ENCODE data around the gene CCDC197. TPM values are rescaled to one million over a fixed set of nuclear protein-coding genes. Genes with fewer than 3 reads are reported as not detected.

Gene CCDC197
- polyA plus RNA-seq, 1 donor: not detected

GRCh38 chr14:93991212-93991611 lies 5.9 kb upstream of the CCDC197 start:
- no peak for DNase-seq
- no peaks in the 10 kb centered on the region for H3K36me3 ChIP-seq (ENCODE audit: control insufficient read depth, insufficient read depth, low read length)
- no peaks in the 10 kb centered on the region for H3K4me1 ChIP-seq (ENCODE audit: control insufficient read depth, insufficient read depth, low read length)
- no peak overlapping the region for H3K27ac ChIP-seq (ENCODE audit: low read length)
- H3K27me3 ChIP-seq (ENCODE audit: control insufficient read depth, insufficient read depth, low read length): peaks cover 11% of the 10 kb centered on the region
- no CpG with 5 or more reads among the region's 10 CpGs for WGBS (ENCODE audit: insufficient coverage, low lambda C conversion rate)
- H3K4me3 ChIP-seq (ENCODE audit: low read length): no peak overlapping the region
- no peaks in the 10 kb centered on the region for H3K9me3 ChIP-seq (ENCODE audit: control insufficient read depth, low read depth, low read length)

GRCh38 chr14:93991649-93992048 lies 5.5 kb upstream of the CCDC197 start:
- Histone ChIP-seq H3K9me3 (ENCODE audit: control insufficient read depth, low read depth, low read length) (no peaks in the 10 kb centered on the region), H3K36me3 (ENCODE audit: control insufficient read depth, insufficient read depth, low read length) (no peaks in the 10 kb centered on the region), H3K27me3 (ENCODE audit: control insufficient read depth, insufficient read depth, low read length) (peaks cover 11% of the 10 kb centered on the region), H3K4me1 (ENCODE audit: control insufficient read depth, insufficient read depth, low read length) (no peaks in the 10 kb centered on the region), H3K4me3 (ENCODE audit: low read length) (no peak overlapping the region), H3K27ac (ENCODE audit: low read length) (no peak overlapping the region)
- no peak for DNase-seq
- no CpG with 5 or more reads among the region's 4 CpGs for WGBS (ENCODE audit: insufficient coverage, low lambda C conversion rate)

DNA sequence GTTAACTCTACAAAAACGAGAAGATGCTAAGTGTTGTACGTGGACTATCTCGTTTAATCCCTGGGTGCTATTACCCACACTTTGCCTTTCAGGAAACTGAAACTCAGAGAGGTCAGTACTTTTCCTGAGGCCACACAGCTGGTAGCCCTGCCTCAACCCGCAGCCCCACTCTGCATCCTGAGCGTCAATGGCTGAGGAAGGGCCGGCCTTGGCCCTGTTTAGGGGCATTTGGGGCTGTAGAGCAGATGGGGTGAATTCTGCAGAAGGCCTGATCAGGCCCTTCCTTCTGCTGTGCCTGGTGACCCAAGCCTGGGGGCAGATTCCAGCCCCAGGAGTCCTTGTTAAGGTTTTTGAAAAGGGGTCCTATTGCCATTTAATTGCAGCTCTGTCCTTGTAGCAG lies 3.7 kb upstream of the CCDC197 start:
- Histone ChIP-seq H3K4me1 (ENCODE audit: control insufficient read depth, insufficient read depth, low read length) (peaks cover 2% of the 10 kb centered on the region), H3K36me3 (ENCODE audit: control insufficient read depth, insufficient read depth, low read length) (no peaks in the 10 kb centered on the region), H3K4me3 (ENCODE audit: low read length) (no peak overlapping the region), H3K27ac (ENCODE audit: low read length) (no peak overlapping the region), H3K9me3 (ENCODE audit: control insufficient read depth, low read depth, low read length) (no peaks in the 10 kb centered on the region), H3K27me3 (ENCODE audit: control insufficient read depth, insufficient read depth, low read length) (peaks cover 11% of the 10 kb centered on the region)
- no peak for DNase-seq
- 90% methylated on average over 2 of the region's 6 CpGs for WGBS (ENCODE audit: insufficient coverage, low lambda C conversion rate)

DNA sequence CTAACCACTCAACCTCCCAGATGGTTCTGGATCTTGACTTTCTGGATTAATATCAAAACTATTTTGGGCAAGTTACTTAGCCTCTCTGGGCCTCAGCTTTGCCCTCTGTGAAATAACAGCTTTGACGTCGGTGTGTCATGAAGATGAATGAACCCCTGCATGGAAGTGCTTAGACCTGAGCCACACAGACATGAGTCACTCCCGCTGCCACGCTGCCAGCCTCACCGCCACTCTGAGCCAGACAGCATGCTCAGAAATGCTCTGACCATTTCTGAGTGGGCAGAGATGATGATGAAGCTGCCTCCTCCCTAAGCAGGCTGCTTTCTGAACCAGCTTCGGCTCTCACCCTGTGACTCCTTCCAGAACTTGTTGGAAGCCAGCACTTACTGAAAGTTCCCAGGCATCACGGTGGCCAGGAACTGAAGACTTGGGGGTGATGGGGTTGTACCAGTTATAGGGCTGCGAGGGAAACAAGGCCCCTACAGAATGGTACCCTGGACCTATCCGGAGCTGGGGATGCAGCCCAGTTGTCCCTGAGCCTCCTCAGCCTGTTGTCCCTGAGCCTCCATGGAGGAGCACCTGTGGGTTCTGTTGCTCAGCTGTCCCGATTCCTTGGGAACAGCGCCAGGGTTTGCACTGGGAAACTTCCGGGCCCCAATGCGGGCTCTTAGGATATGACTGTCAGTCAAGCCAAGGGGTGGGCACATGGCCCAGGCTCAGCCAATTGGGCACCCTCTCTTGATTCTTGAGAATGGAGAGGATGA lies 2.0 kb upstream of the CCDC197 start:
- DNase-seq: no peak
- Histone ChIP-seq H3K9me3 (ENCODE audit: control insufficient read depth, low read depth, low read length) (no peaks in the 10 kb centered on the region), H3K4me3 (ENCODE audit: low read length) (no peak overlapping the region), H3K4me1 (ENCODE audit: control insufficient read depth, insufficient read depth, low read length) (peaks cover 4% of the 10 kb centered on the region), H3K36me3 (ENCODE audit: control insufficient read depth, insufficient read depth, low read length) (no peaks in the 10 kb centered on the region), H3K27ac (ENCODE audit: low read length) (no peak overlapping the region), H3K27me3 (ENCODE audit: control insufficient read depth, insufficient read depth, low read length) (peaks cover 11% of the 10 kb centered on the region)
- no CpG with 5 or more reads among the region's 13 CpGs for WGBS (ENCODE audit: insufficient coverage, low lambda C conversion rate)

GRCh38 chr14:93996130-93996695 lies 888 bp upstream of the CCDC197 start:
- Histone ChIP-seq H3K9me3 (ENCODE audit: control insufficient read depth, low read depth, low read length) (no peaks in the 10 kb centered on the region), H3K27me3 (ENCODE audit: control insufficient read depth, insufficient read depth, low read length) (peaks cover 13% of the 10 kb centered on the region), H3K36me3 (ENCODE audit: control insufficient read depth, insufficient read depth, low read length) (no peaks in the 10 kb centered on the region), H3K4me3 (ENCODE audit: low read length) (no peak overlapping the region), H3K27ac (ENCODE audit: low read length) (no peak overlapping the region), H3K4me1 (ENCODE audit: control insufficient read depth, insufficient read depth, low read length) (peaks cover 4% of the 10 kb centered on the region)
- no CpG with 5 or more reads among the region's 8 CpGs for WGBS (ENCODE audit: insufficient coverage, low lambda C conversion rate)
- no peak for DNase-seq

DNA sequence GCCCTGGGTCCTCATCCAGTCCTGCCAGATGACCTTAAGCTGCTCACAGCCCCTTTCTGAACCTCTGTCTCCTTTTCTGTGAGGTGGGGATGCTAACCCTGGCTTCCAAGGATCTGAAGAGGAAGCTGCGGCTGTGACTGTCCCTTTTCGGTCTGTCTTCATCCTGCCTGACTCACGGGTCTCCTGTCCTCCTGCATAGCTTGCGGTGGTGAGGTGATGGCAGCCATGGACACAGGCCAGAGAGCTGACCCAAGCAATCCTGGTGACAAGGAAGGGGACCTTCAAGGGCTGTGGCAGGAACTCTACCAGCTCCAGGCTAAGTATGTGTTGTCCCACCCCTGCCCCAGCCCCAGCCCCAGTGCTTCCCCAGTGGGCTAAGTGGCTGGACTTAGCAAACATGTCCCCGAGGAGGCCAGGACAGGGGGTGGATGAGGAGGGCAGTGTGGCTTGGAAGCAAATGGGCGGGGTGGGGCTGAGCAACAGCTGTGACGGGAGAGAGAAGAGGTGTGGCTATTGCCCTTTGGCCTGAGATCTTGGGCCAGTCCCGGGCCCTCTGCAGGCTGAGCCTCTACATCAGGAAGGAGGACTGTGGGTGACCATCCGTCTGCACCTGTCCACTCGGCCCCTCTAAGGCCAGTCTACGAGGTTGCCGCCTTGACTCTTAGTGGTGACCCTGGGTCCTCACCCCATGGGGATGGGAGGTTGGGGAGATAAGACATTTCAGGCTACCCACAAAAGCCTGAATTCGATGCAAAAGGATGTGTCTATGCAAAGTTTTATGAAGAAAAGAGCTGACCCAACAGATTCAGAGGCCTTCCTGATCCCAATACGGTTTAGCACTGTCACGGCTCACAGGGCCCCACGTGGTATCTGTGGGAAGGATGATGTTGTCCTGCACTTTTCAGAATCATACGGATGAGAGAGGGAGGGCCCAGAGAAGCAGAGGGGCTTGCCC lies 1.1 kb downstream of the CCDC197 start:
- Histone ChIP-seq H3K27ac (ENCODE audit: low read length) (no peak overlapping the region), H3K4me3 (ENCODE audit: low read length) (no peak overlapping the region), H3K4me1 (ENCODE audit: control insufficient read depth, insufficient read depth, low read length) (peaks cover 4% of the 10 kb centered on the region), H3K9me3 (ENCODE audit: control insufficient read depth, low read depth, low read length) (no peaks in the 10 kb centered on the region), H3K27me3 (ENCODE audit: control insufficient read depth, insufficient read depth, low read length) (peaks cover 18% of the 10 kb centered on the region), H3K36me3 (ENCODE audit: control insufficient read depth, insufficient read depth, low read length) (no peaks in the 10 kb centered on the region)
- peak; percentile 28 to 50 for DNase-seq
- no CpG with 5 or more reads among the region's 17 CpGs for WGBS (ENCODE audit: insufficient coverage, low lambda C conversion rate)

DNA sequence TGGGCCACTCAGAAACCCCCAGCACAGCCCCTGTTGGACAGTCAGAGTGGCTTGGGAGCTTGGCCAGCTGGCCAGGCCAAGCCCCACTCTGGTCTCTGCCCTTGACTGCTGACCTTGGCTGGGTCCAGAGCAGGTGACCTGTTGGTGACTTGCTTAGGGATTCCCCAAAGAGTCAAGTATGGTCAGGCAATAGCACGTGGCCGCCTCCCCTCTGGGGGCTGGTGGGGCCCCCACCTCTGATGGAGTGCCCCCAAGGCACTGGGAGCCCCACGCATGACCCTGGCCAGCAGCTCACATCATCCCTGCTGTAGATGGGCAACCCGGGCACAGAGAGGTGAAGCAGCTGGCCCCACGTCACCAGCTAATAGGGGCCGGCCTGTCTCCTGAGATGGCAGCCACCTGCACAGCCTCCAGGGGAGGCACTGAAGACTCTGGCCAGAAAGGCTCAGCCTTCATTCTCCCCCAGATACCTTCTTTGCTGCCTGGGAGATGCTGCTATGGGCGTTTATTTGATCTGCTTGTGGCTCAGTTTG lies 1.8 kb downstream of the CCDC197 start:
- Histone ChIP-seq H3K27me3 (ENCODE audit: control insufficient read depth, insufficient read depth, low read length) (peaks cover 18% of the 10 kb centered on the region), H3K4me1 (ENCODE audit: control insufficient read depth, insufficient read depth, low read length) (peaks cover 4% of the 10 kb centered on the region), H3K27ac (ENCODE audit: low read length) (no peak overlapping the region), H3K9me3 (ENCODE audit: control insufficient read depth, low read depth, low read length) (no peaks in the 10 kb centered on the region), H3K36me3 (ENCODE audit: control insufficient read depth, insufficient read depth, low read length) (no peaks in the 10 kb centered on the region), H3K4me3 (ENCODE audit: low read length) (no peak overlapping the region)
- DNase-seq: no peak
- no CpG with 5 or more reads among the region's 7 CpGs for WGBS (ENCODE audit: insufficient coverage, low lambda C conversion rate)

DNA sequence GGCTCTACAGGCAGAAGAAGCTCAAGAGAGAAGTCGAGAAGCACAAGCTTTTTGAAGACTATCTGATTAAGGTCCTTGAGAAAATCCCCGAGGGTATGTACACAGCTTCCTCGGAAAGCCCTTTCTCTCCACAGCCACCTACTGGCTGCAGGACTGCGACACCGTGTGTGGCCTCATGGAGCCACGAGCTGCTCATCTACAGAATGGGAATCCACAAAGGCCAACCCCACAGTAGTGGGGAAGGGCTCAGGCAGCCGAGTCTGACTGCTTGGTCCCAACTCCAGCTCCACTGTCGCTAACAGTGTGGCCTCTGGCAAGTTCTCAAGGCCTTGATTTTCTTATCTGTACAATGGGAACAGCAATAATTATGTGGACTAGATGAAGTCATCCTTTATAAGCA lies 2.5 kb downstream of the CCDC197 start:
- H3K4me3 ChIP-seq (ENCODE audit: low read length): no peak overlapping the region
- peaks cover 4% of the 10 kb centered on the region for H3K4me1 ChIP-seq (ENCODE audit: control insufficient read depth, insufficient read depth, low read length)
- DNase-seq: no peak
- no peaks in the 10 kb centered on the region for H3K36me3 ChIP-seq (ENCODE audit: control insufficient read depth, insufficient read depth, low read length)
- peaks cover 18% of the 10 kb centered on the region for H3K27me3 ChIP-seq (ENCODE audit: control insufficient read depth, insufficient read depth, low read length)
- no CpG with 5 or more reads among the region's 8 CpGs for WGBS (ENCODE audit: insufficient coverage, low lambda C conversion rate)
- no peak overlapping the region for H3K27ac ChIP-seq (ENCODE audit: low read length)
- no peaks in the 10 kb centered on the region for H3K9me3 ChIP-seq (ENCODE audit: control insufficient read depth, low read depth, low read length)

GRCh38 chr14:94000267-94000666 lies 3.2 kb downstream of the CCDC197 start:
- H3K27me3 ChIP-seq (ENCODE audit: control insufficient read depth, insufficient read depth, low read length): peaks cover 14% of the 10 kb centered on the region
- H3K9me3 ChIP-seq (ENCODE audit: control insufficient read depth, low read depth, low read length): no peaks in the 10 kb centered on the region
- H3K4me3 ChIP-seq (ENCODE audit: low read length): no peak overlapping the region
- H3K4me1 ChIP-seq (ENCODE audit: control insufficient read depth, insufficient read depth, low read length): peaks cover 4% of the 10 kb centered on the region
- WGBS (ENCODE audit: insufficient coverage, low lambda C conversion rate): 80% methylated on average over 1 of the region's 6 CpGs
- H3K36me3 ChIP-seq (ENCODE audit: control insufficient read depth, insufficient read depth, low read length): no peaks in the 10 kb centered on the region
- H3K27ac ChIP-seq (ENCODE audit: low read length): no peak overlapping the region
- no peak for DNase-seq

DNA sequence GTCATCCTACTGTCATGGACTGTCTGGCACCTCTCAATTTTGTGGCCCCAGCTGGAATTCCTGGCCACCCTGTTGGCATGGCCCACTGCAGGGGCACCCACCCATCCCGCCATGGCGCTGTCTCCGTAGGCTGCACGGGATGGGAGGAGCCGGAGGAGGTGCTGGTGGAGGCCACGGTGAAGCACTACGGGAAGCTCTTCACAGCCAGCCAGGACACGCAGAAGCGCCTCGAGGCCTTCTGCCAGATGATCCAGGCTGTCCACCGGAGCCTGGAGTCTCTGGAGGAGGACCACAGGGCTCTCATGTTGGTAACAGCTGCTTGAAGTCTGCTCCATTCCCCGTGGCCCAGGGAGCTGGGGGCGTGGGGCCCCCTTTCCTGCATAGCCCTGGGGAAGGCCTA lies 3.9 kb downstream of the CCDC197 start:
- no CpG with 5 or more reads among the region's 13 CpGs for WGBS (ENCODE audit: insufficient coverage, low lambda C conversion rate)
- Histone ChIP-seq H3K9me3 (ENCODE audit: control insufficient read depth, low read depth, low read length) (no peaks in the 10 kb centered on the region), H3K27ac (ENCODE audit: low read length) (no peak overlapping the region)

More for the DNA sequence above, 3.9 kb downstream of the CCDC197 start:
- Histone ChIP-seq H3K36me3 (ENCODE audit: control insufficient read depth, insufficient read depth, low read length) (no peaks in the 10 kb centered on the region), H3K4me3 (ENCODE audit: low read length) (no peak overlapping the region), H3K27me3 (ENCODE audit: control insufficient read depth, insufficient read depth, low read length) (peaks cover 9% of the 10 kb centered on the region), H3K4me1 (ENCODE audit: control insufficient read depth, insufficient read depth, low read length) (peaks cover 4% of the 10 kb centered on the region)
- no peak for DNase-seq
